Esophagus muscularis mucosa (tissue), 4 donors: ENCODE measurements around the gene CSTB. TPM values are rescaled to one million over a fixed set of nuclear protein-coding genes. Genes with fewer than 3 reads are reported as not detected.

Experiments used
- DNase-seq: peaks from one replicate; pipeline ENCODE4 v3.0.0-alpha.2; 2017; ENCODE audit errors: extremely low spot score
- H3K27ac ChIP-seq, 4 donors: fragments of 200-600 bp; sonication (generic); replicated peaks in 1 of 4; 1 replicate in 3 of 4; 2 replicates in 1 of 4; pipeline ENCODE4 v1.5.1; 2016 to 2019; ENCODE audit warnings: mild to moderate bottlenecking in 1 of 4
- H3K27me3 ChIP-seq, 4 donors: fragments of 200-600 bp; sonication (generic); one replicate each; pipeline versions ENCODE4 v1.5.1 to v1.6.0; 2016 to 2019
- H3K36me3 ChIP-seq, 4 donors: fragments of 200-600 bp; sonication (generic); one replicate each; pipeline ENCODE4 v1.5.1; 2016 to 2019
- H3K4me1 ChIP-seq, 4 donors: fragments of 200-600 bp; sonication (generic); one replicate each; pipeline ENCODE4 v1.5.1; 2016 to 2019
- H3K4me3 ChIP-seq, 4 donors: fragments of 200-600 bp; sonication (generic); 1 replicate in 2 of 4; 2 replicates in 2 of 4; pipeline ENCODE4 v1.5.1; 2016 to 2019; ENCODE audit warnings: mild to moderate bottlenecking in 4 of 4, moderate library complexity in 1 of 4
- H3K9me3 ChIP-seq, 4 donors: fragments of 200-600 bp; sonication (generic); 1 replicate in 3 of 4; 2 replicates in 1 of 4; pipeline ENCODE4 v1.5.1; 2016 to 2019
- CTCF ChIP-seq, 3 experiments: fragments of 200-600 bp in 2 of 3; fragments of 450-650 bp in 1 of 3; sonication (generic) in 2 of 3; IDR thresholded peaks; one replicate each; pipeline ENCODE4 v1.5.1; 2017 to 2019; ENCODE audit warnings: antibody characterized with exemption in 3 of 3, mild to moderate bottlenecking in 2 of 3, moderate library complexity in 1 of 3
- EP300 ChIP-seq: sonication (generic); formaldehyde crosslinking; IDR thresholded peaks from one replicate; pipeline ENCODE4 v1.6.1; 2017; ENCODE audit warnings: antibody characterized with exemption
- POLR2A ChIP-seq: fragments of 450-650 bp; IDR thresholded peaks from one replicate; pipeline ENCODE4 v1.6.1; 2017; ENCODE audit warnings: antibody characterized with exemption, moderate library complexity, mild to moderate bottlenecking, low read depth
- POLR2AphosphoS5 ChIP-seq, 2 donors: sonication (generic); formaldehyde crosslinking; IDR thresholded peaks; one replicate each; pipeline ENCODE4 v1.6.1; 2017; ENCODE audit warnings: antibody characterized with exemption in 2 of 2
- WGBS: methylation state at CpG from one replicate; pipeline ENCODE4 v1.1.5; 2018; 5-methylcytosine and 5-hydroxymethylcytosine counted together
- intact Hi-C: fragments of 100-400 bp; cut with DNase I; formaldehyde crosslinking; loops from one replicate; pipeline ENCODE4 v1.15.1; 2023
- total RNA-seq, 4 donors: library from RNA; depleted of rRNA; stranded (reverse); fragments of >200 nt; gene quantifications; one replicate each; pipeline versions ENCODE4 v1.1.0 to v1.2.1, GENCODE V29; 2016

Gene CSTB
- total RNA-seq, 4 donors from 2014 or later = 5.0 to 21.1 (median 8.1) TPM

- H3K27ac ChIP-seq = no peak overlapping the region
- 74% methylated on average over 31 of the region's 34 CpGs for WGBS
- intact Hi-C loops = no loop called here
These were observed 7.9 kb downstream of the CSTB start for GRCh38 chr21:43767984-43768867.

GRCh38 chr21:43767498-43767983 lies 8.6 kb downstream of the CSTB start:
- WGBS = 87% methylated on average over 15 of the region's 15 CpGs
- no peaks in the 10 kb centered on the region for H3K27me3 ChIP-seq
- peaks cover 0 to 15% (median 3%) of the 10 kb centered on the region in 4 donors for H3K36me3 ChIP-seq
- TF ChIP-seq POLR2A (no peak), POLR2AphosphoS5 (IDR thresholded peaks at IDR 0.05) (no peak), EP300 (no peak), CTCF (IDR thresholded peaks at IDR 0.05) (no peak)
- H3K27ac ChIP-seq = no peak overlapping the region
- no peak for DNase-seq
- intact Hi-C loops = no loop called here
- H3K4me1 ChIP-seq = peaks cover 0 to 24% (median 22%) of the 10 kb centered on the region in 4 donors
- H3K9me3 ChIP-seq = no peaks in the 10 kb centered on the region
- no peak overlapping the region for H3K4me3 ChIP-seq

More at GRCh38 chr21:43767984-43768867, 7.9 kb downstream of the CSTB start:
- no peak for DNase-seq
- TF ChIP-seq POLR2AphosphoS5 (IDR thresholded peaks at IDR 0.05) (peak in 1 of 2 donors; percentile 43), EP300 (no peak), POLR2A (no peak), CTCF (IDR thresholded peaks at IDR 0.05) (no peak)
- peaks cover 5 to 16% (median 7%) of the 10 kb centered on the region in 4 donors for H3K36me3 ChIP-seq
- no peak overlapping the region for H3K4me3 ChIP-seq
- no peaks in the 10 kb centered on the region for H3K9me3 ChIP-seq
- peaks cover 0 to 24% (median 22%) of the 10 kb centered on the region in 4 donors for H3K4me1 ChIP-seq
- no peaks in the 10 kb centered on the region for H3K27me3 ChIP-seq

- H3K27ac ChIP-seq = no peak overlapping the region
- DNase-seq = no peak
- TF ChIP-seq POLR2AphosphoS5 (IDR thresholded peaks at IDR 0.05) (no peak), EP300 (no peak), POLR2A (no peak), CTCF (IDR thresholded peaks at IDR 0.05) (no peak)
- peaks cover 0 to 15% (median 3%) of the 10 kb centered on the region in 4 donors for H3K36me3 ChIP-seq
- no peak overlapping the region for H3K4me3 ChIP-seq
- intact Hi-C loops = no loop called here
- peaks cover 0 to 24% (median 22%) of the 10 kb centered on the region in 4 donors for H3K4me1 ChIP-seq
- no peaks in the 10 kb centered on the region for H3K27me3 ChIP-seq
- WGBS = 80% methylated on average over 31 of the region's 34 CpGs
- no peaks in the 10 kb centered on the region for H3K9me3 ChIP-seq
These were observed 9.2 kb downstream of the CSTB start for GRCh38 chr21:43766734-43767497.

- TF ChIP-seq POLR2A = no peak
- TF ChIP-seq CTCF (IDR thresholded peaks at IDR 0.05) = no peak
- no peak for TF ChIP-seq EP300
- TF ChIP-seq POLR2AphosphoS5 (IDR thresholded peaks at IDR 0.05) = no peak
- no peaks in the 10 kb centered on the region for H3K27me3 ChIP-seq
- no peaks in the 10 kb centered on the region for H3K9me3 ChIP-seq
- 87% methylated on average over 19 of the region's 19 CpGs for WGBS
- peaks cover 0 to 21% (median 8%) of the 10 kb centered on the region in 4 donors for H3K36me3 ChIP-seq
- no peak for DNase-seq
- H3K4me1 ChIP-seq = peaks cover 0 to 24% (median 22%) of the 10 kb centered on the region in 4 donors
- intact Hi-C loops = no loop called here
- no peak overlapping the region for H3K27ac ChIP-seq
- no peak overlapping the region for H3K4me3 ChIP-seq
These were observed 11.3 kb downstream of the CSTB start for GRCh38 chr21:43764576-43765495.
